GM12874 (cell line): ENCODE data around the gene AOPEP.

ENCODE experiments used
- TF ChIP-seq, protein P1 (sequence below): IDR thresholded peaks from 2 replicates; pipeline ENCODE4 v1.5.1; 2011; ENCODE audit warnings: low read depth, mild to moderate bottlenecking, control low read depth, low read length, moderate library complexity; ENCODE audit not compliant: insufficient read depth

The AOPEP gene

GRCh38 chr9:94818178-94818541 is 91.7 kb downstream of the AOPEP start:
- TF ChIP-seq, protein P1, sequence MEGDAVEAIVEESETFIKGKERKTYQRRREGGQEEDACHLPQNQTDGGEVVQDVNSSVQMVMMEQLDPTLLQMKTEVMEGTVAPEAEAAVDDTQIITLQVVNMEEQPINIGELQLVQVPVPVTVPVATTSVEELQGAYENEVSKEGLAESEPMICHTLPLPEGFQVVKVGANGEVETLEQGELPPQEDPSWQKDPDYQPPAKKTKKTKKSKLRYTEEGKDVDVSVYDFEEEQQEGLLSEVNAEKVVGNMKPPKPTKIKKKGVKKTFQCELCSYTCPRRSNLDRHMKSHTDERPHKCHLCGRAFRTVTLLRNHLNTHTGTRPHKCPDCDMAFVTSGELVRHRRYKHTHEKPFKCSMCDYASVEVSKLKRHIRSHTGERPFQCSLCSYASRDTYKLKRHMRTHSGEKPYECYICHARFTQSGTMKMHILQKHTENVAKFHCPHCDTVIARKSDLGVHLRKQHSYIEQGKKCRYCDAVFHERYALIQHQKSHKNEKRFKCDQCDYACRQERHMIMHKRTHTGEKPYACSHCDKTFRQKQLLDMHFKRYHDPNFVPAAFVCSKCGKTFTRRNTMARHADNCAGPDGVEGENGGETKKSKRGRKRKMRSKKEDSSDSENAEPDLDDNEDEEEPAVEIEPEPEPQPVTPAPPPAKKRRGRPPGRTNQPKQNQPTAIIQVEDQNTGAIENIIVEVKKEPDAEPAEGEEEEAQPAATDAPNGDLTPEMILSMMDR, result no peak

DNA sequence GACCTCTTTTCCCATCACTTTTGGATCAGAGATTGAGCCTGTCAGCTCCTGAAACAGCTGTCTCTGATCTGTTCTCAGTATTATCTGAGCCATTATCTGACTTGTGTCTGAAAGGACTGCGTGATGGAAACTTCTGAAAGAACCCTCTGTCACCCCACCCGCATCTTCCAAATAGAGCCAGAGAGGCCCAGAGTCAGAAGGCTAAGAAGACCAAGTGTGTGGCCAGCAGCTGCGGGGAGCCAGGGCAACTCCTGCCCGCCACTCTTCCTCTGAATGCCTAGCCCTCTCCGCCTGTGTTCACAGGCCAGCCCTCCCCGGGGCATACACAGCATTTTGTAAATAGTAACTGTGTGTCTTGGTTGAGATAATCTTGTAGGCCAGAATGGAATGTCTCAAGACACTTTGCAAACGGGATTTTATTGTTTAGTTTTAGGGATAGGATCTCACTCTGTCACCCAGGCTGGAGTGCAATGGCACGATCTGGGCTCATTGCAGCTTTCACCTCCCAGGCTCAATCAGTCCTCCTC is 92.7 kb downstream of the AOPEP start:
- TF ChIP-seq, protein P1, result no peak

GRCh38 chr9:94821098-94821887 is 94.8 kb downstream of the AOPEP start:
- TF ChIP-seq, protein P1, result no peak

DNA sequence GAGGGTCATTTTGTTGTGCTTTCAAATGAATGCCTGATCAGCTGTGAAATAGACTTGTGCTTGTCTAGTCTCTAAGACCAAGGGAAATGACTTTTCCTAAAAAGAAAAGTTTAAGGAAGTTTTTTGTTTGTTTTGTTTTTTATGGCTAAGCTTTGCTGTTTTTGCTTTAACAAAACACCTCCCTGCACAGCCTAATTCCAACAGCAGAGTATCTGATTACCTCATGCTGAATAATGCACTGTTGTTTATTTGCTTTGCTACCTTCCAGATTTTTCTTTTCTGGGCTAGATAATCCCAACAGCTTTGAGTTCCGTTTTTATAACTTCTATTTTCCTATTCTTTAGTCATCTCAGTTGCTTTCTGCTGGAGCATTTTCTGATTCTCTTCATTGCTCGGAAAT is 95.8 kb downstream of the AOPEP start:
- TF ChIP-seq, protein P1, result no peak

GRCh38 chr9:94823710-94824109 is 97.2 kb downstream of the AOPEP start:
- TF ChIP-seq, protein P1, result no peak

- TF ChIP-seq, protein P1, result no peak
Measured at GRCh38 chr9:94824411-94824810, 97.9 kb downstream of the AOPEP start.

DNA sequence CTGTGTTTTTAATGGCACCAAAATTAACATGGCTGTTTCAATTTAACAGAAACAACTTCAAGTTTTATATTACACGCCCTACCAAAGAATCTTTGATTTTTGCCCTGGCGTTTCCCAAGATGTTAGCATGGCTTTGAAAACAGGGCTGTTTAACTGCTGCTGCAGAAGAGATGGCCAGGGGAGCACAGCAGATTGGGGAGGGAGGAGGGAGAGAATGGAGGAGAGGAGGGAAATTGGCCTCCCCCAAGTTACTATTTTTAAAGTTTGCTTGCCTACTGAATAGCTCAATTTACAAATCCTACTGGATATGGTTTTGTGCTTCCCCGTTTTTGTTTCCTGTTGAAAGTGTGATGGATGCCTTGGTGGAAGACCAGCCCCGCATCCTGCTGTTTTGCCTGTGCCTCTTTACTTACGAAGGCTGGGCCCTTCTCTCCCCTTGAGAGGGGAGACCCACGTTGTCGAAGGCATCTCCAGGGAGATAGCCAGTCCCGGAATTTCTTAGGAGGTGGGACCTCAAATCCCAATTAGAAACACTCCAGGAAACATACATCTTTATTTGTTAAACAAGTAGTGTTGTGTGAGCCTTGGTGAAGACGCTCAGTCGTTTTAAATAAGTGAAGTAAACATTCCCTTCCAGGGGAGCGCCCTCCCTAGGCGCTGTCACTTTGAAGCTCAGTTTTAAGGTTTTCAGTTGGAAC is 98.6 kb downstream of the AOPEP start:
- TF ChIP-seq, protein P1, result no peak
